Endothelial cell of umbilical vein (primary cell): ENCODE measurements around the gene TKFC. TPM values are rescaled to one million over a fixed set of nuclear protein-coding genes. Genes with fewer than 3 reads are reported as not detected.

ENCODE experiments used
- BruUV-seq: library from RNA; stranded (reverse); fragments of 400-500 nt; replicated peaks from 2 replicates; lab custom pipeline; 2021; lab: Mats Ljungman, UMichigan
- CTCF ChIA-PET: fragments of 300-600, 350-600 bp; sonication (Branson Sonifier 250); formaldehyde crosslinking; loops from one replicate; lab custom pipeline; 2021; ENCODE audit warnings: antibody characterized with exemption, inconsistent platforms; lab: Charles Lee
- POLR2A ChIA-PET: fragments of 300-600, 350-600 bp; sonication (Branson Sonifier 250); formaldehyde crosslinking; loops from one replicate; lab custom pipeline; 2021; ENCODE audit warnings: antibody characterized with exemption, inconsistent platforms; lab: Charles Lee
- DNase-seq: peaks from one replicate; pipeline ENCODE4 v3.0.0-alpha.2; 2011; ENCODE audit warnings: low read depth, low spot score
- FAIRE-seq: peaks from 2 replicates; lab custom pipeline; 2011; peaks lifted over from hg19 to GRCh38; lab: Jason Lieb, UNC
- H2AFZ ChIP-seq: 2 replicates; pipeline ENCODE4 v1.6.0; 2012; ENCODE audit warnings: low read depth, low read length, control low read depth, inconsistent platforms
- H3K27ac ChIP-seq: 2 replicates; pipeline ENCODE4 v1.5.1; 2011; ENCODE audit warnings: low read depth, mild to moderate bottlenecking, control low read depth, low read length, moderate library complexity; ENCODE audit not compliant: insufficient read depth
- H3K27me3 ChIP-seq, 2 experiments: 2 replicates each; pipeline versions ENCODE4 v1.6.0 to v1.6.1; 2011; ENCODE audit warnings: low read length in 2 of 2, mixed read lengths in 1 of 2; ENCODE audit not compliant: control insufficient read depth in 2 of 2, insufficient read depth in 2 of 2
- H3K36me3 ChIP-seq, 2 experiments: 2 replicates in 1 of 2; 3 replicates in 1 of 2; pipeline ENCODE4 v1.5.1; 2011; ENCODE audit warnings: low read length in 2 of 2, mild to moderate bottlenecking in 1 of 2, moderate library complexity in 1 of 2; ENCODE audit not compliant: control insufficient read depth in 2 of 2, insufficient read depth in 2 of 2; ENCODE audit errors: extremely low read depth in 1 of 2
- H3K4me1 ChIP-seq: 3 replicates; pipeline ENCODE4 v1.5.1; 2011; ENCODE audit warnings: mild to moderate bottlenecking, low read length; ENCODE audit not compliant: control insufficient read depth, insufficient read depth; ENCODE audit errors: extremely low read depth
- H3K4me2 ChIP-seq: 2 replicates; pipeline ENCODE4 v1.6.1; 2011; ENCODE audit warnings: low read length, control low read depth, mixed read lengths; ENCODE audit not compliant: insufficient read depth
- H3K4me3 ChIP-seq, 3 experiments: fragments of 200-600 bp in 1 of 3; sonication (generic), shearing (Covaris generic) in 1 of 3; replicated peaks in 1 of 3; 2 replicates each; pipeline ENCODE4 v1.5.1; 2011 to 2016; ENCODE audit warnings: control low read depth in 3 of 3, low read length in 3 of 3, mild to moderate bottlenecking in 2 of 3, inconsistent platforms in 1 of 3, low read depth in 1 of 3, moderate library complexity in 1 of 3; ENCODE audit not compliant: insufficient read depth in 1 of 3
- H3K79me2 ChIP-seq: 2 replicates; pipeline ENCODE4 v1.6.0; 2012; ENCODE audit warnings: low read length, inconsistent platforms; ENCODE audit not compliant: control insufficient read depth, insufficient read depth
- H3K9ac ChIP-seq: replicated peaks from 2 replicates; pipeline ENCODE3; 2011; ENCODE audit warnings: low read length, control low read depth; ENCODE audit not compliant: insufficient read depth; ENCODE audit errors: extremely low read depth
- H3K9me1 ChIP-seq: replicated peaks from 3 replicates; pipeline ENCODE4 v1.6.0; 2011; ENCODE audit warnings: mild to moderate bottlenecking, low read length; ENCODE audit not compliant: control insufficient read depth, insufficient read depth; ENCODE audit errors: extremely low read depth
- H3K9me3 ChIP-seq: replicated peaks from 2 replicates; pipeline ENCODE4 v1.5.1; 2012; ENCODE audit warnings: low read length, inconsistent platforms; ENCODE audit not compliant: control insufficient read depth, insufficient read depth
- H4K20me1 ChIP-seq: replicated peaks from 2 replicates; pipeline ENCODE3; 2011; ENCODE audit warnings: mild to moderate bottlenecking, low read length; ENCODE audit not compliant: control insufficient read depth, insufficient read depth; ENCODE audit errors: extremely low read depth
- CTCF ChIP-seq, 2 donors: IDR thresholded peaks; 1 replicate in 1 of 2; 2 replicates in 1 of 2; pipeline ENCODE4 v1.5.1; 2011; ENCODE audit warnings: low read length in 2 of 2, mild to moderate bottlenecking in 2 of 2, moderate library complexity in 2 of 2, control low read depth in 1 of 2, inconsistent platforms in 1 of 2, low read depth in 1 of 2; ENCODE audit not compliant: insufficient read depth in 1 of 2; ENCODE audit errors: extremely low read depth in 1 of 2
- EZH2 ChIP-seq: IDR thresholded peaks from 2 replicates; pipeline ENCODE4 v1.6.1; 2012; ENCODE audit warnings: borderline replicate concordance, low read depth, mild to moderate bottlenecking, moderate library complexity, low read length, inconsistent platforms; ENCODE audit not compliant: severe bottlenecking
- FOS ChIP-seq: IDR thresholded peaks from 2 replicates; pipeline ENCODE4 v1.6.1; 2011; ENCODE audit warnings: mild to moderate bottlenecking, low read length, moderate library complexity, borderline replicate concordance; ENCODE audit not compliant: insufficient read depth
- GATA2 ChIP-seq: IDR thresholded peaks from 2 replicates; pipeline ENCODE4 v1.7.0; 2011; ENCODE audit warnings: low read depth, mild to moderate bottlenecking, moderate library complexity, mixed read lengths, low read length; ENCODE audit not compliant: insufficient read length, insufficient read depth
- JUN ChIP-seq: IDR thresholded peaks from 2 replicates; pipeline ENCODE4 v1.6.1; 2011; ENCODE audit warnings: borderline replicate concordance, low read depth; ENCODE audit not compliant: insufficient read length, insufficient read depth
- MAX ChIP-seq: IDR thresholded peaks from 2 replicates; pipeline ENCODE4 v1.6.1; 2011; ENCODE audit not compliant: insufficient read depth, insufficient read length
- MYC ChIP-seq: IDR thresholded peaks from one replicate; pipeline ENCODE4 v1.6.1; 2011; ENCODE audit warnings: mild to moderate bottlenecking, low read depth, low read length
- POLR2A ChIP-seq: IDR thresholded peaks from 2 replicates; pipeline ENCODE4 v1.6.1; 2012; ENCODE audit warnings: low read depth, mild to moderate bottlenecking, control low read depth, low read length
- POLR2AphosphoS5 ChIP-seq: IDR thresholded peaks from 2 replicates; pipeline ENCODE4 v1.6.1; 2012; ENCODE audit warnings: low read depth, mild to moderate bottlenecking, control low read depth, low read length, moderate library complexity; ENCODE audit not compliant: insufficient read depth
- dilution Hi-C: fragments of 300-500 bp; cut with MboI; formaldehyde crosslinking; loops from one replicate; pipeline ENCODE4 v1.15.0; 2019; ENCODE audit warnings: low sequenced_read_pairs; ENCODE audit not compliant: extremely low pct_ligation_motif_present
- intact Hi-C: fragments of 100-400 bp; cut with micrococcal nuclease; formaldehyde crosslinking; loops from one replicate; pipeline ENCODE4 v1.10.0; 2022
- polyA plus RNA-seq, 4 experiments: library from polyadenylated mRNA; depleted of rRNA in 3 of 4; stranded (reverse) in 3 of 4; unstranded in 1 of 4; fragments of >200 nt; gene quantifications; 2 replicates each; pipeline versions ENCODE4 v1.2.1 to v1.2.3, GENCODE V29; 2011 to 2012; ENCODE audit warnings: missing spikeins in 1 of 4
- total RNA-seq: library from RNA; stranded (reverse); gene quantifications from 2 replicates; pipeline ENCODE4 v1.2.3, GENCODE V29; 2021

The TKFC gene
- total and polyA plus RNA-seq, 2 donors (not counting 3 experiments of a cell fraction or from before 2014, with no cell fraction given), result 30.8 to 31.7 TPM

- H3K4me2 ChIP-seq, result no peak overlapping the region
- FAIRE-seq (no peak), DNase-seq (no peak)
- intact Hi-C loops, result loop anchor here (2.0 to 10.0 kb wide), 2 partner anchors 55 to 83 kb away; partner anchors contain the start of gene TMEM216
- no peaks in the 10 kb centered on the region for H4K20me1 ChIP-seq
- no peak overlapping the region for H3K4me3 ChIP-seq
- H3K9me1 ChIP-seq, result no peaks in the 10 kb centered on the region
- dilution Hi-C loops, result no loop called here
- POLR2A ChIA-PET, result interaction anchor here (0.6 kb wide), 1 partner anchor 54 kb away, joined by 5 read pairs; the partner anchor contains the start of gene TMEM216
- no peak overlapping the region for H3K27ac ChIP-seq
- no TSS peak for BruUV-seq
- no peak overlapping the region for H3K9ac ChIP-seq
- no peaks in the 10 kb centered on the region for H3K4me1 ChIP-seq
- CTCF ChIA-PET, result interaction anchor here (1.5 to 8.0 kb wide), 4 partner anchors 10 to 54 kb away, joined by 3 to 345 read pairs (median 28); partner anchors contain the start of gene TMEM216
- no peak overlapping the region for H2AFZ ChIP-seq
- no peaks in the 10 kb centered on the region for H3K9me3 ChIP-seq
- peaks cover under 1% of the 10 kb centered on the region for H3K79me2 ChIP-seq
- no peaks in the 10 kb centered on the region for H3K27me3 ChIP-seq
- TF ChIP-seq POLR2AphosphoS5 (no peak), MYC (no peak), FOS (no peak), CTCF (IDR thresholded peaks at IDR 0.05; ENCODE audit: extremely low read depth in 1 of 2, insufficient read depth in 1 of 2, low read depth in 1 of 2, low read length in 2 of 2) (no peak), JUN (no peak), POLR2A (no peak), EZH2 (no peak), GATA2 (no peak), MAX (no peak)
- peaks cover 0 to 2% of the 10 kb centered on the region in 2 experiments for H3K36me3 ChIP-seq
These were observed 4.9 kb downstream of the TKFC start for GRCh38 chr11:61337706-61338470.
